HEK293T (cell line): ENCODE measurements around the gene GREM1.

ENCODE experiments used
- ELF4 ChIP-seq: fragments of 450-650 bp; IDR thresholded peaks from 2 replicates; pipeline ENCODE4 v1.6.1; 2017; ENCODE audit warnings: antibody characterized with exemption
- TF ChIP-seq, protein P1 (sequence below): fragments of 450-650 bp; IDR thresholded peaks from 2 replicates; pipeline ENCODE4 v1.6.1; 2016

DNA sequence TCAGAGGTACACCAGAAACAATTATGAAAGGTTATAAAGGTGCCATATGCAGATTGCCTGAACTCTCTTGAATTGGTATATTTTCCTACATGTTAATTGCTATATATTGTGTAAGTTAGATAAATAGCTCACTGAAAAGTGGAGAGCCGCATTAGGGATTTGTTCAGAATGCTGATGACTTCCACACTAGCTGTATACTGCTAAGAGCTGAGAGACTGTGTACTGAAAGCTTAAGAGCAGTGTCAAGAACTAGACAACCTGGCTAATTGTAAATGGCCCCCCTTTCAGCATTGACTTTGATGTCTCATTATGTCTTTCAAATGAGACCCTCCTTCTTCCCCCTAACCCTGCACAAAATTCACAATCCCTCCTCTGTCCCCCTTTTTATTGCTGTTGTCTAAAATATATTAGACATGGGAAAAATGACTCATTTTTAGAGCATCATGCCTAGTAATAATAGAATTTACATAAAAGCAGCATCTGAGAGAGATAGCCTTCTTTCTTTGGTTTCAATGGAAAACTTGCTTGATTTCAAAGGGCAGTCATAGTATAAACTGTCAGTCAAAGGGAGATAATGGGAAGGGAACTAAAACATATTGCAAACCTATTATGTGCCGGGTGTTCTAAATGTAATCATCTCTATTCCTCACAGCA lies 34.7 kb upstream of the GREM1 start:
- no peak for TF ChIP-seq ELF4
- TF ChIP-seq, protein P1, sequence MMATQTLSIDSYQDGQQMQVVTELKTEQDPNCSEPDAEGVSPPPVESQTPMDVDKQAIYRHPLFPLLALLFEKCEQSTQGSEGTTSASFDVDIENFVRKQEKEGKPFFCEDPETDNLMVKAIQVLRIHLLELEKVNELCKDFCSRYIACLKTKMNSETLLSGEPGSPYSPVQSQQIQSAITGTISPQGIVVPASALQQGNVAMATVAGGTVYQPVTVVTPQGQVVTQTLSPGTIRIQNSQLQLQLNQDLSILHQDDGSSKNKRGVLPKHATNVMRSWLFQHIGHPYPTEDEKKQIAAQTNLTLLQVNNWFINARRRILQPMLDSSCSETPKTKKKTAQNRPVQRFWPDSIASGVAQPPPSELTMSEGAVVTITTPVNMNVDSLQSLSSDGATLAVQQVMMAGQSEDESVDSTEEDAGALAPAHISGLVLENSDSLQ = no peak
